Left hindlimb (tissue), 1 donor: ENCODE results near the gene NMNAT2.

Experiments
- DNase-seq: peaks from one replicate; pipeline ENCODE4 v3.0.0-alpha.2; 2018

NMNAT2 gene

DNA sequence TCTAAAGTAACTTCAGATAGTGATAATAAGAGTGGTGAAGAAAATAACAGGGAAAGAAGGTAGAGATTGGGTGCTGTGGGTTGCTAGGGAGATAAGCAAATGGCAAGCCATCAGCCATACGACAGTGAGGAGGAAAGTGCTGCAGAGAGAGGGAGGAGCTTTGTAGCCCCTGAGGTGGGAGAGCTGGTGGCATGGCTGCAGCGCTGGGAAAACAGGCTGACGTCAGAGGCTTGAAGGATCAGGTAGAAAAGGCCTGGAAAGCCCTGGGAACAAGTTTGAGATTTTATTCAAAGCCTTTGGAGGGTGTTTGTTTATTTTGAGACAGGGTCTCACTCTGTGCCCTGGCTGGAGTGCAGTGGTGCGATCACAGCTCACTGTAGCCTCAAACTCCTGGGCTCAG lies 109.5 kb downstream of the NMNAT2 start:
- no peak for DNase-seq

DNA sequence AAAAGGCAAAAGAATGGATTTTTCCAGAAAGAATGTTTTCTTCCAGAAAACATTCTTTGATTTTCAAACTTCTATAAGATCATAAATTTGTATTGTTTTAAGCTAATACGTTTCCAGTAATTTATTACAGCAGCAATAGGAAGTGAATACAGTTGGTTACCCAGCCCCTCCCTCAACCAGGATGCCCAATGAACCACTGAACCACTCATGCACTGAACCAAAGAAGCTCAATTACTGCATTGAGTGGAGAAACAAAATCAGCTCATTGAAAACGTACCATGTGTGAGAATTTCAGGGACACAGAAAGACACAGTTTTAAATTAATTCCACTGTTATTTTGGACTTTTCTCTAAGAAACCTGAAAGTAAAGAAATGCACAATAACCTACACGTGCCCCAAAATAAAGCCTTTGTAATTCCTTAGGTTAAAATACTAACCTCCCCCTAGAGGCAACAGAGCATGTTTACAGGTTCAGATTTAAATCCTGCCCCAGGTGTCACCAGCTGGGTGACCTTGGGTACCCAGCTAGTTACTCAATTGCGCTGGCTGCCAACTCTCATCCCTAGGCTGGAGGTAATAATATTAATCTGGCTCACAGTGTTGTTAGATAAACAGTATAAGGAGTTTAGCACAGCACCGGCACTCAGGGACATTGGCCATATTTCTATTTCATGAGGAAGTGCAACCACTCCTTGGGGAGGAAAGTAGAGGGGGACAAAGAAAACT lies 111.7 kb downstream of the NMNAT2 start:
- no peak for DNase-seq

DNA sequence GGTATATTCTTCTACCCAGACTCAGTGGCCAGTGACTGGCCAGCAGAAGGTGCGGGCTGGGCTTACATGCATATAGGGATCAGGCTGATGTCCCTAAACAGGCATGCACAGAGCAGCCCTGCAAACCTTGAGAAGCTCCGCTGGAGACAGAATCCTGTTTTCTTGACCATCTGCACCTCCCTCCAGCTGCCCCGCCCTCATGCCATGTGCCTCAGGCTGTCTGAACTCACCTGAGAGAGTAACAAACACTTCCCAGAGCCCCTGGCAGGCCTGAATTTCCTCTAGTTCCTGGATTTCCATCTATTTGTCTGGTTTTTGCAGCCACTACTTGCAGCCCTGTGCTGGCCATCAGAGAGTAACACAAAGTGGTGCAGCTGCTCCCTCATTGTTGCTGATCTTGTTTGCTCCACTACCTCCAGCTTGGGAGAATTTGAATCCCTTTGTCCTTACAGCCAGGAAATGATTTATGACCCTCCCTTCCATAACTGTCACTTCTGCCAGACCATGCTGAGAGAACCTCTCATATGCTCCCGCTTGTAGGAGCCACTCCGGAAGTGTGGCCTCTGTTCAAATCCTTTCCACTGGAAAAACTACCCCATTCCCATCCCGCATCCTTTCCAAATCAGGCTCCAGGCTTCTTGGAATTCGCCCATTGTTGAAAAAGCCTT lies 113.6 kb downstream of the NMNAT2 start:
- no peak for DNase-seq

DNA sequence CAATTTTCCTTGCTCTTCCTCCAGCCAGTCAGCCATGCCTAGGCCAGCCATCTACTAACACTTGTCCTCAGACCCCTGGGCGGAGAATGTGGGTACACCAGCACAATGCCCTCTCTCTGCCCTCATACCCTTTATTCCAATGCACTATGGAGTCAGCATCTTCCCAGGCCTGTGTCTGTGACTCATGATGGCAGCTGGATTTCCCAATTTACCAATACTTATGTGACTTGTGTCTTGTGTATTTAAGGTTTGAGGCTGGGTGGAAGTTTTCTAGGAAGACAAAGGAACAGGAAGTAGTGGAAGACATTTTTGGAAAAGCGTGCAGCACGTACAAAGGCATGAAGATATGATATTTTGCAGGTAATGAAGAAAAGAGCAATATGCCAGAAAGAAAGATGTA lies 114.3 kb downstream of the NMNAT2 start:
- no peak for DNase-seq

DNA sequence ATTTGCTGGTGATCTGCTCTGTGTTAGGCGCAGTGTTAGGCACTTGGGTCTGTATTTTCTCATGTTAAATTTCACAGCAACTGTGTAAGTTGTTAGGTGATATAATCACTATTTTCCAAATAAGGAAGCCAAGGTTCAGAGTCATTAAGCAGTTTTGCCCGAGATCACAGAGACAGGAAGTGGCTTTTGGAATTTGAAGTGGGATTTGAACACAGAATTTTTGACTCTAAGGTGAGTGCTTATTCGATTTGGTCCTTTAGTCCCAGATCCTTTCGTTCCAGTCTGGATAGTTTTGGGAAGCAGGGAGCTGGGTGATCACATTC lies 114.9 kb downstream of the NMNAT2 start:
- DNase-seq = no peak

DNA sequence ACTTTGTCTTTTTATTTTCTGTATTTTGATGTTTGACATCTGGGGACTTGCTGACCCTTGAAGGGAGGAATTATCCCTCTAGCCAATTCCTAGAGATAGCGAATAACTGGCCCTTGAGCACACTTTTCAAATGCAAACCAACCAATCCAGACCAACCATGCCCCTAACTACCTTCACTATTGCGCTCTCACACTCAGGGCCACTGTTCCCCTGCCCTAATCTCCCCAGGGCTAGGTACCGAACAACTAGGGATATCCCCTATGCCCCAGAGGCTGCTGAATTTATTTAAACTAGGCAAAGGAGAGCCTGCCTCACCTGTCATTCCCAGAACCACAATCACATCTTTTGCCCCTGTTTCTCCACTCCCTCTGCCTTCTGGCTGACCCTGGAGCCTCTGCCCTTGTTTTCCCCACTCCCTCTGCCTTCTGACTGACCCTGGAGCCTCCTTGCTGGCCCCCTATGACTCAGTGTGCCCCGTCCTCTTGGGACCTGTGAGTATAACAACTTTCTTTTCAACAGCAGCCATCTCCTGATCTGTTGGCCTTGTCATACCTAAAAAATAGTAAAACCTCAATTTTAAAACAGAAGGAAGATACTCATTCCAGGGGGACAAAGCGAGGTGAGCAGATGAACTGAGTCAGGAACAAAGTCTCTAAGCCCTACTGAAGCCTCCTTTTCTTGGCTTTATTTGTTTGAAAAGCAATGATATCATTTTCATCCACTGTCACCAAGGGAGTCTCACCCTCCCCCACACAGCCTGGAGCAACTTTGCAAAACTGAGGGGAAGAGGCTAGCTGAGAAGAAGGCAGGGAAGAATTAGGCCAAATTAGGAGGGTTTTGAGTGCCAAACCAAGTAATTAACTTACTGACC lies 115.5 kb downstream of the NMNAT2 start:
- no peak for DNase-seq

DNA sequence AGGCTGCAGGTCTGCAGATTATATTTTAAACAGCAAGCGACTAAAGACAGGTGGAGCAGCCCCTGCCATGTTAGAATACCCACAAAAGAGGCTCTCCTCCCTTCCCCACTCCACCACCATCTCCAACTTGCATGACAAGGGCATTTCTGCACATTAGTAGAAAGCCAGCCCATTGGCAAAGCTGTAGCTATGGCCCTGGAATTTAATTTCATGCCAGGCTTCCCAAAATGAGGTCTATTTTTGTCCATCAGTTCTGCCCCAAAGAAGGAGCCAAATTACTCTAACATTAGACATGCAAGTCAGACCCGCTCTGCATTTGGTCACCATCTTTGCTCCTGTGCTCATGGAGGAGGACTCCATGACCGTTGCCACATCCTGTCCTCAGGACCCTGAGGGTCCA lies 116.9 kb downstream of the NMNAT2 start:
- no peak for DNase-seq

DNA sequence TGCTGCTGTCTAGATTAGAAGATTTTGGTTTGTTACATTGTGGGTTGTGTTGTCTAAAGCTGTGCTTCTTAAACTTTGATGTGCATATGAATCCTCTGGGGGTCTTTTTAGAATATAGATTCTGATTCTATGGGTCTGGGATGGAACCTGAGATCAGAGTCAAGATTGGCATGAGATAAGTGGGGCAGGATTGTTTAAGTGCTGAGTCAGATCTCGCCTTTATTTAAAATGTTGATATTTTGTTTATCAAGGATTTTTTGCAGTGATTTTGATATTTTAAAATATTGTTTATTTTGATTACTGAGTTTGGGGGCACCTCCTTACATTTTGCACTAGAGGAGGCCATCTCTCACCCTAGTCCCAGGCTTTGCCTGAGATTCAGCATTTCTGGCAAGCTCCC lies 117.4 kb downstream of the NMNAT2 start:
- DNase-seq = no peak

DNA sequence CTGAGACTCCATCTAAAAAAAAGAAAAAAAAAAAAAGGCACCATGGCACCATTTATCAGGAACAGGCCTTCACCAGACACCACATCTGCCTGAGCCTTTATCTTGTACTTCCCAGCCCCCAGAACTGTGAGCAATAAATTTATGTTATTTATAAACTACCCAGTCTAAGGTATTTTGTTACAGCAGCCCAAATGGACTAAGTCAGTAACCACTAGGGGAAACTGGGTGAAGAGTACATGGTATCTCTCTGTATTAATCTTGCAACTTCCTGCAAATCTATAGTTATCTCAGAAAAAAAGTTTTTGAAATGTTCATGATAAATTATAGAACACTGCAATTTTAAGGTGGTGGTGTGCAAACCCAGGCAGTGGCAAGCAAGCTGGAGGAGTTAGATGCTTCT lies 117.8 kb downstream of the NMNAT2 start:
- DNase-seq = no peak

DNA sequence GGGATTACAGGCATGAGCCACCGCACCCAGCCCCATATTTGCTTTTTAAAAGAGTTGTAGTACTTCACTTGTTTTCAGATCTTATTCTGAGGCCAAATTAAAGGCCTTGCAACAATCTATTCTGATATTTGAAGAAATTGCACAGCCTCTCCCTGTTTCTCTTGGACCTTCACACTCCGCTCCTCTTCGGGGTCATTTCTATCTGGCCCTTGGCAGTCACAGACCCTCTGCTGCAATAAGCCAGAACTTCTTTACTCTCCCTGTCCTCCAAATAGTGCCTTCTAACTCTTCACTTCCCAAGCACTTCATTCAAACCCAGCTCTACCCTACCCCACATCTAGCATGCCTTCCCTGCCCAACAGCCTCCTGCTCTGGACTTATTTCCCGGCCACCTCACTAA lies 121.4 kb downstream of the NMNAT2 start:
- DNase-seq = no peak

DNA sequence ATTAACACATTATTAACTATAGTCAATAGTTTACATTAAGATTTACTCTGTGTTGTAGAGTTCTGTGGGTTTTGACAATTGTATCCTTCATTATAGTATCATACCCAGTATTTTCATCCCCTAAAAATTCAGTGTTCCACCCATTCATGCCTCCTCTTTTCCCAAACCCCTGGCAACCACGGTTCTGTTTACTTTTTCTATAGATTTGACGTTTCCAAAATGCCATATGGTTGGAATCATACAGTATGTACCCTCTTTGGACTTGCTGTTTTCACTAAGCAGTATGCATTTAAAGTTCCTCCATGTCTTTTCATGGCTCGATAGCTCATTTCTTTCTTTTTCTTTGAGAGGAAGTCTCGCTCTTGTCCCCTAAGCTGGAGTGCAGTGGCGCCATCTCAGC lies 122.7 kb downstream of the NMNAT2 start:
- no peak for DNase-seq

DNA sequence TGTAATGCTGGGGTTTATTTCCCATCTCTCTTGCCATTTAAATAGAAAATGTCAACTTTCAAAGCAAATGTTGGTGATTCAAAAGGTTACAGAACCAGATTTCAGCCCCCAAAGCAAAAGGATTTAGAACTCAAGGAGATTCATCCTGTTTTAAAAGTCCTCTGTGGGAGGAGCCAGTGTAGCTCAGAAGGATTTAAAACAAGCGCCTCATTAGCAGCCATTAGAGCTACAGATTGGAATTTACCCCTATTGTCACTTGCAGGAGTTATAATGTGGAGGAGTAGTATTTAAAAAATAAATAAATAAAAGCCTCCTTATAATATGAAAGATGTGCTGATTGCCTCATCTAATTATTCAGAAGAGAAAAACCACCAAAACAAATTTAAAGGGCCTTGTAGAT lies 124.3 kb downstream of the NMNAT2 start:
- DNase-seq = no peak

DNA sequence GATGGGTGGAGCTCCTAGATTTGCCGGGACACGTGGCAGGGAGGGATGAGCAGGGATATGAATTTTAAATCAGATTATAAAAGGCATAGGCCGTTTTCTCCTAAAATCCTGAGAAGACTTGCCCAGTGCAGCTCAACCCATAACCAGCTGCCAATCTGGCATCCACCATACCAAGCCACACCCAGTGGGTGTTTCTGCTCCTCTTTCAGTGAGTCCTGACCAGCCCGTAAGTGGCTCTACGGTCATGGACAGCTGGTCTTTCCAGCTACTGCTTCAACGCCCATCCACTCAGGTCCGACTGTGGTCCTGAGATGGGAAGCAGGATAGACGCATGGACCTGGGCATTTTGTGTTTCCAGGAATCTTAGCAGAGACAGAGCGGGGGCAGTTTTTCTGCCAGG lies 124.9 kb downstream of the NMNAT2 start:
- no peak for DNase-seq

DNA sequence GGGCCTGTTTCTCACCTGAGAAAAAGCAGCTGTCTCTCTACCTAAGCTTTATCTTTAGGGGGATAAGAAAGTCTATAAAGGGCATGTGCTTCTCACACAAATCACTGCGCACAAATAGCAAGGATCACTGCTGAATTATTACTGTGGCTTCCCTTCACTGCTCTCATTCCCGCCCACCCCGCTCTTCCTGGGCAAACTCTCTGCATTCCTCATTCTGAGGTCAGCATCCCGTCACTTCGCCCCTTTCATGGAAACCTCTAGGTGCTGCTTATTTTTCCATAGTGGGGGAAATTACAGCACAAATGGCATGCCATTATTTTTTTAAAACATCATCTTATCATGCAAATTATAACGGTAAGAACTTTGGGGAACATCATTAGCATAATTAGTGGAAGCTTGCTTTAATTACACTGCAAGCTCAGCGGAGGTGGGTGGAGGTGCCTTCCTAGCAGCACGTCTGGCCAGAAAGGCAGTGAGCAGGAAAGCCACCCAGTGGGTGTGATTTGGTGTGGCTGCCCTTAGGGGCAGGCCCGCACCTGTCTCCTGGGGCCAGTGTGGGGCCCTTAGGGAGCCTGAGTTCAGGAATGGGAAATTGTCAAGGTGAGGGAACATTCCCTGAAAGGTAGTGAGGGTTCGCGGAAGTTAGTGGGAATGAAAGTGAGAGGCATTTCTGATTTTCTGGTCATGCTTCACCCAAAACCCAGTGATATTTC lies 126.2 kb downstream of the NMNAT2 start:
- peak; percentile 78 for DNase-seq

DNA sequence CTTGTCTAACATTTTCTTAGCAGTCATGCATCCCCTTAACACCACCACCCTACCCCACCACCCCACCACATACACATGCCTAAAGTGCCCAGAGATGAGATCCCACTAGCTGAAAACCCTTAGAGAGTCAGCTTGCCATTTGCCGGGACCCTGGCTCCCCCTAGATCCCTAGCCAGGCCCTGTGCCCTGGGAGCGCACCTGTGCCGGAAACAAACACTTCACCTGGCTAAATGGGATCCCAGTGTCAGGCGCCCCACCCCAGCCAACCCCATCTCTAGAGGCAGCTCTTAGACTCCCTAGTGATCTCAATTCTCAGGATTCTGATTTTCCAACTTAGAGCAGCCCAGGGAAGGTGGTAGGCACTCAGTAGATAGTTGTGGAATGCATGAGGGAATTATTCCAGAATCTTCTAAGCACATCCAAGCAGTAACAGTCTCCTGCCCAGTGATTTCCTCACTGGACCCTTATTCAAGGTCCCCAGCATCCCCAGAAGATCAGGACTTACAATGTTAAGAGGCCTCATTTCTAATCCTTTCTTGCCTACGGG lies 126.9 kb downstream of the NMNAT2 start:
- no peak for DNase-seq

DNA sequence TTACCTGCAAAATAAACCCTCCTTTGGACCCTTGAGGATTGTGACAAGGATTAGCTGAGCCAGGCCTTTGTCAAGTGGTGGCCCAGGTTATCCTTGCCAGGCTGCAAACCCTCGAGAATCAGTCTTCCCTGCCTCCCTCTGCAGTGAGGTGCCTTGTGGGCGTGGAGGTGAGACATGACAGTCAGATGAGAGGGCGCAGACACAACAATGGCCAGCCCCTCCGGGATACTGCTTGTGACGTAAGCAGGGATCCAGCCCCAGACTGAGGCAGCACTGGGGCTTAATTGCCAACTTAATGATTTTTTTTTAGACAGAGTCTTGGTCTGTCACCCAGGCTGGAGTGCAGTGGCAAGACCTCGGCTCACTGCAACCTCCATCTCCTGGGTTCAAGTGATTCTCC lies 127.6 kb downstream of the NMNAT2 start:
- DNase-seq = no peak

DNA sequence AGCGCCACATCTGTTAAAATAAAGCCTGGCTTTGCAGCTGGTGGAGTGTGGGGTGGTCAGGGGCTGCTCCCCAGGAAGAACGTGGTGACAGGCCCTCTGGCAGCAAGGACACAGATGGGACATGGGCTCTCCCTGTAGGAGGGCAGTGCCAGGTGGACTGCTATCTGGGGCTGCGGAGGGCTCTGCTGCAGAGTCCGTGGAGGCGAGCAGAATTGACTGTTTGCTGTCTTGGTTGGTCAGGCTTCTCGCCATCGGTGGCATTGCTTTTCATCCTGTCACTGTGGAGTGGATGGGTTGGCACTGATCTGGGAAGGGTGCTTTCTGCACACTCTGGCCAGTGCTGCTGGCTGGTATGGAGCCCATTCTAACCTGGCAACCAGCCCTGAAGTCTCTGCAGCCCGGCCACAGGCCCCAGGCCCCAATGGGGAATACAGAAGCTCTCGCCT lies 129.1 kb downstream of the NMNAT2 start:
- DNase-seq = no peak

DNA sequence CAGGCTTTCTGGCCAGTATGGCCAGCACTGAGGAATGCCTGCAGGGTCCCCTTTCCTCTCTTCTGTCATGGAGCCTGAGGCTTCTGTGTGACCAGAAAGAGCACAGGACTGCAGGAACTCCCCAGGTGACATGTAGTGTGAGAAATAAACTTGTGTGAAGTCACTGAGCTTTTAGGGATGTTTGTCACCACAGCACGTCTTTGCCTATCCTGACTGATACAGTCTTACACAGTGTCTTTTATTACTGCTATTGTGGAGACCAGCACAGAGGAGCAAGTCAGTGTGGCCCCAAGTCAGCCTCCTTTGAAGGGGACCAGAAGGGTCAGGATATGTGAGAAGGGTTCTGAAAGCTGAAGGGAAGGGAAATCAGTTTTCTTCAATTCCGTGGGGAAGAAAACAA lies 129.6 kb downstream of the NMNAT2 start:
- DNase-seq = no peak

DNA sequence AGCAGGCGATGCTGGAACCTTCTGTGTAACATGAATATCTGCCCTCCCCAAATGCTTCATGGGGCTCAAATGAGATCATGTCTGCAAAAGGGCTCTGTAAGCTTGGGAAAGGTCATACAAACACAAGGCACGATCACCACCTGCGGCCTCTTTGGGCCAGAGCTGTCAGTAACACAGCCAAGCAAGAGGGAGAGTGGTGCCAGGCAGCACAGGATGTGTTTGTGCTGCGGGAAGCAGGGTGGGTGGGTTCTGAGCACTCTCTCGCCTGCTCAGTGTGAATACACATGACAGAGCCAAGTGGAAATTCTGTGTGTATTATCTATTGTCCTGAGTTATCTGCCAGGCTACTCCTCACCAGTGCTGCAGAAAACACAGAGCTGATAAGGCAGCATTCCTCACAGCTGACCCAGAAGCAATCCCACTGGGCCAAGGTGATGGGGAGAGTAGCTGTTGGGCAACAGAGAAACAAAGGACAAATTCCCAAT lies 130.9 kb downstream of the NMNAT2 start:
- DNase-seq = no peak

DNA sequence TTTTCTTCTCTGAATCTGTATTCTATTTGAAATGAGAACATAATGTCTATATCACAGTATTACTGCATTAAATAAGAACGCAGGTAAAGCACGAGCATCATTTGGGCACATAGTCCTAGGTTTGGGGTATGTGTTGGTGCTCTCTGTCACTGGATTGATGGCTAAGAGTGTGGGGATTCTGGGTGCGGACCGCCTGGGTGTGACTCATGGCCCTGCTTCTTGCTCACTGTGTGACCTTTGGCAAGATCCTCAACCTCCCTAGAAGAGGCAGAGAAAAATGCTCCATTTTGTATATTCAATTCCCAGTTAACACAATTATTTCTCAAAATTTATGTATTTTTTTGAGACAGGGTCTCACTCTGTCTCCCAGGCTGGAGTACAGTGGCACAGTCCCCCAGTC lies 132.4 kb downstream of the NMNAT2 start:
- DNase-seq = no peak

DNA sequence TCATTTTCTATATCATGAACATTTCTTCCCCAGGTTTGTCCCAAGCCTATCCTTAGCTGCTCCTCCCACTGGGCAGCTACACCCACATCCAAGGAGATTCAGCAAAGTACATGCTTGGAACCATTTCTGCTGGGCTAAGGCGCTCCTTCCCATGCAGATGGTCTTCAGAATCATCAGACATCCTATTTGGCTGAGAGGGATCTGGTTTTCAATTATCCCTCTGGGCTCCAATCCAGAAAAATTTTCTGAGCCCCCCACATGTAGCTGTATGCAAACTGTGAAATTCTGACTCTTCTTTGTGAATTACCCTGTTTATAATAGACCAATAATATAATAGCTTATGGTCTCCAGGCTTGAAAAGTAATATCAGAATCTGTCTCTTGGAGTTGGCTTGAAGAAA lies 132.9 kb downstream of the NMNAT2 start:
- DNase-seq = no peak

DNA sequence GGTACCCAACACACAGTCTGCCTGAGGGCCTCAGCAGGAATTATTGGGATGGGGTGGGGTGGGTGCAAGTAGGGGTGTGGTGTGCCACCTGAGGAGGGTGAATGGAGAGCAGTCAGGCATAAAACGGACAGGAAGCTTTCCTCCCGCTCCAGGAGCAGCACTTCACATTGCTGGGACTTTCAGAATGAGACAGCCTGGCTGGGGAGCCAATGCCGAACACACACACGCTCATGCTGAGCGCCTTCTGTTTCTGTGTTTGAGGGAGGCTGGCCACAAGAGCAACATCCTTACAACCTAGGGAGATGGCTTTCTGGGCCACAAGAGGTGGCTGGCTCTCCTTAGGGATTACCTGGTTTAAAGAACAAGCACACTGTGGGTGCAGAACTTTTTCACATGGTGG lies 134.1 kb downstream of the NMNAT2 start:
- no peak for DNase-seq

DNA sequence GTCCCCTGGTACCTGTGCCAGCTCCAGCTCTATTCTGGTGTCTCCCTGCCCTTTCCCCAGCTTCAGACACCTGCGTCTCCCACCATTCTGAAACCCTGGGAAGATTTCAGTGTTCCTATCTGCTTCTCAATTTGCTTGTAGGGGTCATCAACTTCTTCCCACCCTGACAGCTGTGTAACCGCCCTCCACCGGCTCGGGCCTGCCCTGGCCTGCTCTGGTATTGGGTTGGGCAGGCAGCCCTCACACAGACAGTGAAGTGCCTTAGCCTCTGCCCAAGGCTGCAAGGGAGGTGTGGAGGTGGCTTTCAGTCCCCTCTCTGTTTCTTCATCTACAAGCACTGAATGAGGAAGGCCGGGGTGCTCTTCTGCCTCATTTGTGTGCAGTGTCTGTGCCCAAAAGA lies 134.9 kb downstream of the NMNAT2 start:
- no peak for DNase-seq
